ENCODE measurements around the gene PPM1F. TPM values are rescaled to one million over a fixed set of nuclear protein-coding genes. Genes with fewer than 3 reads are reported as not detected.
"Not testable (repeated sequence)": the region's sequence is repeated elsewhere in the genome, so short reads cannot be mapped to it uniquely, and the experiment has no call there.

PPM1F gene
- total RNA-seq, 4 donors from 2014 or later: 13.8 to 28.9 (median 21.0) TPM

DNA sequence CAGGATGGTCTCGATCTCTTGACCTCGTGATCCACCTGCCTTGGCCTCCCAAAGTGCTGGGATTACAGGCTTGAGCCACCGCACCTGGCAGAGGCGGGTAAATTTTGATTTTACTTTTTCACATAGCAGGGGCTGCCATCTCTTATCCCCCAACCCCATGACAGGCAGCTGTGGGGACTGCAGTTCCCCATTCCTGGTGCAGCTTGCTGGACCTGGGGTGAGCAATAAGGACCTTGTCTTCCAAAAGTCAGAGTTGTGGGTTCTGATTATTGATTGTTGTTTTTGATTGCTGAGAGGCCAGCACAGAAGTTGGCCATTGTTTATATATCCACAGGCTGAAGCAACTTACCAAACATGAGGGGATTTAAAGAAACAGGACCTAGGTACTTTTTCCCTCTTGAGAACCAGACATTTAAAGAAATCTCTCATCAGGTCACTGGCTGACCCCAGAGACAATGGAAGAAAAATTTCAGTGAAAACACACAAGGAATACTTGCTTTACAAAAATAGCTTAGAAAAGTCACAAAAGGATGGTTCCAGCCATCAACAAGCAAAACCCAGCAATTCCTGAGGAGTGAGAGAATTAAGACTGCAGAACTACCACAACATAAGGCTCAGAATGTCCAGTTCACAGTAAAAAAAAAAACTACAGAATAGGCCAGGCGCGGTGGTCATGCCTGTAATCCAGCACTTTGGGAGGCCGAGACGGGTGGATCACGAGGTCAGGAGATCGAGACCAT is 63.2 kb downstream of the PPM1F start:
- no peak for DNase-seq
- no peak for TF ChIP-seq POLR2A (IDR thresholded peaks at IDR 0.05)
- TF ChIP-seq, protein P1, sequence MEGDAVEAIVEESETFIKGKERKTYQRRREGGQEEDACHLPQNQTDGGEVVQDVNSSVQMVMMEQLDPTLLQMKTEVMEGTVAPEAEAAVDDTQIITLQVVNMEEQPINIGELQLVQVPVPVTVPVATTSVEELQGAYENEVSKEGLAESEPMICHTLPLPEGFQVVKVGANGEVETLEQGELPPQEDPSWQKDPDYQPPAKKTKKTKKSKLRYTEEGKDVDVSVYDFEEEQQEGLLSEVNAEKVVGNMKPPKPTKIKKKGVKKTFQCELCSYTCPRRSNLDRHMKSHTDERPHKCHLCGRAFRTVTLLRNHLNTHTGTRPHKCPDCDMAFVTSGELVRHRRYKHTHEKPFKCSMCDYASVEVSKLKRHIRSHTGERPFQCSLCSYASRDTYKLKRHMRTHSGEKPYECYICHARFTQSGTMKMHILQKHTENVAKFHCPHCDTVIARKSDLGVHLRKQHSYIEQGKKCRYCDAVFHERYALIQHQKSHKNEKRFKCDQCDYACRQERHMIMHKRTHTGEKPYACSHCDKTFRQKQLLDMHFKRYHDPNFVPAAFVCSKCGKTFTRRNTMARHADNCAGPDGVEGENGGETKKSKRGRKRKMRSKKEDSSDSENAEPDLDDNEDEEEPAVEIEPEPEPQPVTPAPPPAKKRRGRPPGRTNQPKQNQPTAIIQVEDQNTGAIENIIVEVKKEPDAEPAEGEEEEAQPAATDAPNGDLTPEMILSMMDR (IDR thresholded peaks at IDR 0.05): no peak
- no peaks in the 10 kb centered on the region for H3K4me1 ChIP-seq
- no peaks in the 10 kb centered on the region for H3K27me3 ChIP-seq
- no peak overlapping the region for H3K4me3 ChIP-seq
- no peak overlapping the region for H3K27ac ChIP-seq
- H3K9me3 ChIP-seq: no peaks in the 10 kb centered on the region
- no peaks in the 10 kb centered on the region for H3K36me3 ChIP-seq

DNA sequence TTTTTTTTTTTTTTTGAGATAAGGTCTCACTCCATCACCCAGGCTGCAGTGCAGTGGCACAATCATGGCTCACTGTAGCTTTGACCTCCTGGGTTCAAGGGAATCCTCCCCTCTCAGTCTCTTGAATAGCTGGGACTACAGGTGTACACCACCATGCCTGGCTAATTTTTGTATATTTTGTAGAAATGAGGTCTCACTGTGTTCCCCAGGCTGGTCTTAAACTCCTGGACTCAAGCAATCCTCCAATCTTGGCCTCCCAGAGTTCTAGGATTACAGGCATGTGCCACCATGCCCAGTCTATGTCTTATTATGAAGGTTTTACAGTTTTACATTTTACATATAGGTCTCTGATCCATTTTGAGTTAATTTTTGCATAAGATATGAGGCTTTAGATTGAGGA is 64.8 kb downstream of the PPM1F start:
- no peak overlapping the region for H3K4me3 ChIP-seq
- no peak for TF ChIP-seq POLR2A (IDR thresholded peaks at IDR 0.05)
- TF ChIP-seq, protein P1 (IDR thresholded peaks at IDR 0.05): no peak
- H3K9me3 ChIP-seq: no peaks in the 10 kb centered on the region
- no peak overlapping the region for H3K27ac ChIP-seq
- DNase-seq: no peak
- no peaks in the 10 kb centered on the region for H3K4me1 ChIP-seq
- no peaks in the 10 kb centered on the region for H3K27me3 ChIP-seq
- H3K36me3 ChIP-seq: no peaks in the 10 kb centered on the region

DNA sequence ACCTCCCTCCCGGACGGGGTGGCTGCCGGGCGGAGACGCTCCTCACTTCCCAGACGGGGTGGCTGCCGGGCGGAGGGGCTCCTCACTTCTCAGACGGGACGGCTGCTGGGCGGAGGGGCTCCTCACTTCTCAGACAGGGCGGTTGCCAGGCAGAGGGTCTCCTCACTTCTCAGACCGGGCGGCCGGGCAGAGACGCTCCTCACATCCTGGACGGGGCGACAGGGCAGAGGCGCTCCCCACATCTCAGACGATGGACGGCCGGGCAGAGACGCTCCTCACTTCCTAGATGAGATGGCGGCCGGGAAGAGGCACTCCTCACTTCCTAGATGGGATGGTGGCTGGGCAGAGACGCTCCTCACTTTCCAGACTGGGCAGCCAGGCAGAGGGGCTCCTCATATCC is 68.7 kb downstream of the PPM1F start:
- H3K27ac ChIP-seq, H3K9me3 ChIP-seq, H3K27me3 ChIP-seq, H3K4me3 ChIP-seq, H3K4me1 ChIP-seq, DNase-seq, H3K36me3 ChIP-seq: not testable (repeated sequence)

DNA sequence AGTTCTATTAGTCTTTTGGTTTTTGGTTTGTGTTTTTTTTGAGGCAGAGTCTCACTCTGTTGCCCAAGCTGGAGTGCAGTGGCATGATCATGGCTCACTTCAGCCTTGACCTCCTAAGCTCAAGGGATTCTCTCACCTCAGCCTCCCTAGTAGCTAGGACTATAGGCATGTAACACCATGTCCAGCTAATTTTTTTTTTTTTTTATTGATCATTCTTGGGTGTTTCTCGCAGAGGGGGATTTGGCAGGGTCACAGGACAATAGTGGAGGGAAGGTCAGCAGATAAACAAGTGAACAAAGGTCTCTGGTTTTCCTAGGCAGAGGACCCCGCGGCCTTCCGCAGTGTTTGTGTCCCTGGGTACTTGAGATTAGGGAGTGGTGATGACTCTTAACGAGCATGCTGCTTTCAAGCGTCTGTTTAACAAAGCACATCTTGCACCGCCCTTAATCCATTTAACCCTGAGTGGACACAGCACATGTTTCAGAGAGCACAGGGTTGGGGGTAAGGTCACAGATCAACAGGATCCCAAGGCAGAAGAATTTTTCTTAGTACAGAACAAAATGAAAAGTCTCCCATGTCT is 69.8 kb downstream of the PPM1F start:
- not testable (repeated sequence) for H3K4me1 ChIP-seq, DNase-seq, H3K36me3 ChIP-seq, H3K9me3 ChIP-seq, H3K27me3 ChIP-seq, H3K4me3 ChIP-seq, H3K27ac ChIP-seq

DNA sequence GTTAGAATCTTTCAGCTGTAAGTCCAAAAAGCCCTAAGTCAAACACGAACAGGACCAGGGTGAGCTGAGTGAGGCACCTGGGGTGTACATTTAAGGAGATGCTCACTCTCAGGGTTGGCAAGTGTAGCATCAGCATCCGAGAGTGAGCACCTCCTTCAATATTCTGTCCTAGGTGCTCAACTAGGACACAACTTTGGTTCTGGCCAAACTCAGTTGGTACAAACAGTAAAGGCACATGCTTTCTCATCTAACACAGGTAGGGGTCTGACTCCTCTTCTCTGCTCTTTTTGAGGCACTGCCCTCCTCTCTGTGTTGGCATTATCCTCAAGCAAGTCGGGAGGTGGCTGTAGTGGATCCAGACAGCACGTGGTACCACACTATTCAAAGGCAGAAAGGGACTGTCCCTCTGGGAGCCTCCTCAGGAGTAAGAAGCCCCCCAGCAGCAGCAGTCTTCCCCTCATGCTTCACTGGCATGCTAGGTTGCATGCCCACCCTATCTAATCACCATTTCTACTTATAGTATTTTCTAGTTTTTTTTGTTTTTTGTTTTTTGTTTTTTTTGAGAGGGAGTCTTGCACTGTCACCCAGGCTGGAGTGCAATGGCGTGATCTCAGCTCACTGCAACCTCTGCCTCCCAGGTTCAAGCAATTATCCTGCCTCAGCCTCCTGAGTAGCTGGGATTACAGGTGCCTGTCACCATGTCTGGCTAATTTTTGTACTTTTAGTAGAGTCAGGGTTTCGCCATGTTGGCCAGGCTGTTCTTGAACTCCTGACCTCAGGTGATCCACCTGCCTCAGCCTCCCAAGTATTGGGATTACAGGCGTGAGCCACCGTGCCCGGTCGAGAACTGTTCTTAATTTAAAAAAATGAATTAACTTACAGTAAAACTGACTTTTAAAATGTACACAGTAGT is 70.6 kb downstream of the PPM1F start:
- Histone ChIP-seq H3K4me3 (no peak overlapping the region), H3K36me3 (no peaks in the 10 kb centered on the region), H3K4me1 (no peaks in the 10 kb centered on the region), H3K27ac (no peak overlapping the region), H3K9me3 (no peaks in the 10 kb centered on the region), H3K27me3 (no peaks in the 10 kb centered on the region)
- DNase-seq: no peak
- TF ChIP-seq, protein P1 (IDR thresholded peaks at IDR 0.05): no peak
- no peak for TF ChIP-seq POLR2A (IDR thresholded peaks at IDR 0.05)

DNA sequence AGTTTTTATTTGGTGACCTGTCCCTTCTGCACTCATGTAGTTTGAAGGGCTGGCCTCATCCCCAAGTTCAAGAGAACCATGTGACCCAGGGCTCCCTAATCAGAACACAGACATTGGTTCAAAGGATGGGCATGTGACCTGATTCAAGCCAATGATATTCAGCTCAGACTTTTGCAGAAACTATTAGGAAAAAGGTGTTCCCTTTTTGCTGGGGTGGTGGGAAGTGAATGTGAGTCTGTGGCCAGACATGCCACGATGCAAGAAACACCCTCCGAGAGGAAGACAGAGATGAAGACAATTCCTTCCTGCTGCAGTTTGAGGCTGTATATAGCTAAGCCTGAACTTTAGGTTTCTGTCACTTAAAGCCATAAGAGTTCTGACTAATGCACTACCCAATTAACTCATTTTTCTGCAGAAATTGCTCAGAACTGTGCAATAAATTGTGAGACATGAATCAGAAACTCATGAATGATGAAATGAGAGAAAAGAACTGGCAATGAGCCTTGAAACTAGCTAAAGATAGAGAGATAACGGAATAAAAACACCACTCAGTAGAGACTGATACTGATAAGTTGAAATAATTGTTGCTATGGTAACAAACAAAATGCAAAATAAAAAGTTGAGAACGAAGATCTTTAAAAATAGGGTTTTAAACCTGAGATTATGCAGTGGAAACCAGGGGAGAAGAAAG is 76.0 kb downstream of the PPM1F start:
- Histone ChIP-seq H3K27me3 (no peaks in the 10 kb centered on the region), H3K36me3 (no peaks in the 10 kb centered on the region), H3K27ac (no peak overlapping the region), H3K9me3 (no peaks in the 10 kb centered on the region), H3K4me3 (no peak overlapping the region), H3K4me1 (no peaks in the 10 kb centered on the region)
- TF ChIP-seq, protein P1 (IDR thresholded peaks at IDR 0.05): no peak
- no peak for TF ChIP-seq POLR2A (IDR thresholded peaks at IDR 0.05)
- no peak for DNase-seq

DNA sequence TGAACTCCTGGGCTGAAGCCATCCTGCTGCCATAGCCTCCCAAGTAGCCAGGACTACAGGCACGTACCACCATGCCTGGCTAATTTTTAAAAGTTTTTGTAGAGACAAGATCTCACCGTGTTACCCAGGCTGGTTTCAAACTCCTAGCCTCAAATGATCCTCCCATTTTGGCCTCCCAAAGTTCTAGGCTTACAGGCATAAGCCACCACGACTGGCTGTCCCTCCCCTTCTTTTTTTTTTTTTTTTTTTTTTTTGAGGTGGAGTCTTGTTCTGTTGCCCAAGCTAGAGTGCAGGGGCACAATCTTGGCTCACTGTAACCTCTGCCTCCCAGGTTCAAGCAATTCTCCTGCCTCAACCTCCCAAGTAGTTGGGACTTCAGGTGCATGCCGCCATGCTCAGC is 77.7 kb downstream of the PPM1F start:
- not testable (repeated sequence) for DNase-seq, H3K9me3 ChIP-seq, H3K4me1 ChIP-seq, H3K36me3 ChIP-seq, H3K4me3 ChIP-seq, H3K27me3 ChIP-seq, H3K27ac ChIP-seq

Data from Peyer's patch (tissue), 4 donors.